Measurements from ENCODE around the gene SLC4A1.
"Not testable (repeated sequence)": the region's sequence is repeated elsewhere in the genome, so short reads cannot be mapped to it uniquely, and the experiment has no call there.

The SLC4A1 gene

DNA sequence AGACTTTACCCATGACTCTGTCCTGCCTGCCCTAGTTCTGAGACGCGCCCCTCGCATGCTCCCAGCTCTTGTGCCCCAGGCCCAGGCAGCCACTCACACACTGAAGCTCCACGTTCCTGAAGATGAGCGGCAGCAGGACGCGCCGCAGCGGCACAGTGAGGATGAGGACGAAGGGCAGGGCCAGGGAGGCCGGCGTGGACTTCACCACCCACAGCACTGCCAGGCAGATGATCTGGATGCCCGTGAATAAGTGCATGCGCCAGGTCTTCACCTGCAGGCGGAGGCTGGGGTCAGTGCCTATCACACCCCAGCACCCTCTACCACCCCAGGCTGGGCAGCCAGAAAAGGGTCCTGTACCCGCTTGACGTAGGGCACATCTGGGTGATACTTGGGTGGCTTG lies 16.9 kb downstream of the SLC4A1 start:
- H3K4me3 ChIP-seq (ENCODE audit: low read length), result no peak overlapping the region
- no peak overlapping the region for H3K4me2 ChIP-seq (ENCODE audit: low read length)
- peaks cover 20% of the 10 kb centered on the region for H3K27me3 ChIP-seq (ENCODE audit: control insufficient read depth, insufficient read depth, low read length)
- no peaks in the 10 kb centered on the region for H3K36me3 ChIP-seq (ENCODE audit: insufficient read depth, low read length)
- peaks cover 8% of the 10 kb centered on the region for H3K4me1 ChIP-seq (ENCODE audit: control insufficient read depth, insufficient read depth, low read length)
- H3K9ac ChIP-seq (ENCODE audit: low read depth, low read length), result no peak overlapping the region
- no peaks in the 10 kb centered on the region for H3K9me3 ChIP-seq (replicated peaks; ENCODE audit: low read length)

DNA sequence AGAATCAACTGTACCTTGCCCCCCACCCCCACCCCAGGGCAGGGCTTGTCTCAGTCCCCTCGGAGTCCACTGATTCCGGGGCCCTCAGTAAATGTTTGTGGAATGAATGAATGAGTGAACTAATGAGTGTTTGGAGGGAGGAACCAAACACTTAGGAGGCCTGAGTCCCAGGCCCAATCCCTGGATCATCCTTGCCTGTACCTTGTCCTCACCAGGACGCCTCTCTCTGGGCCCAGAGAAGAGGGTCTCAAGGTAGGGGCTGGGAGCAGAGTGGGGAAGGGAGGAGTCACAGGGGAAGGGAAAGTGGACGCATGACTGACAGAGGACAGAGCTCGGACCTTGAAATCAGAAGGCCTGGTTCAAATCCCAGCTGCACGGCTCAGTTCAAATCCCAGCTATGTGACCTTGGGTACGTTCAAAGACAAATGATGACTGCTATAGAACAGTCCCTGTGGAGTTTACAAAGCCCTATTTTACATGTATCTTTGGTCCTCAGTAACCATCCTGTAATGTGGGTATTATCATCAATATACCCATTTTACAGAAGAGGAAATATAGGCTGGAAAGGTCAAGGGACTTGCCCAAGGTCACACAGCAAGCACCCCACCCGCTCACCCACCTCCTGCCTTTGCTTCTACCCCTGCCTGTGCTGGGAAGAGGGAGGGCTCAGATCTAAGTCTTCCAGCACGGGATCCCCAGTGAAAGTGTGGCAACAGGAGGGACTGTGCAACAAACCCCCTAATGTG lies 18.3 kb downstream of the SLC4A1 start:
- Histone ChIP-seq H3K27me3 (ENCODE audit: control insufficient read depth, insufficient read depth, low read length) (peaks cover 9% of the 10 kb centered on the region), H3K4me1 (ENCODE audit: control insufficient read depth, insufficient read depth, low read length) (peaks cover 8% of the 10 kb centered on the region), H3K4me2 (ENCODE audit: low read length) (no peak overlapping the region), H3K9ac (ENCODE audit: low read depth, low read length) (no peak overlapping the region), H3K9me3 (replicated peaks; ENCODE audit: low read length) (no peaks in the 10 kb centered on the region), H3K36me3 (ENCODE audit: insufficient read depth, low read length) (no peaks in the 10 kb centered on the region), H3K4me3 (ENCODE audit: low read length) (no peak overlapping the region)

DNA sequence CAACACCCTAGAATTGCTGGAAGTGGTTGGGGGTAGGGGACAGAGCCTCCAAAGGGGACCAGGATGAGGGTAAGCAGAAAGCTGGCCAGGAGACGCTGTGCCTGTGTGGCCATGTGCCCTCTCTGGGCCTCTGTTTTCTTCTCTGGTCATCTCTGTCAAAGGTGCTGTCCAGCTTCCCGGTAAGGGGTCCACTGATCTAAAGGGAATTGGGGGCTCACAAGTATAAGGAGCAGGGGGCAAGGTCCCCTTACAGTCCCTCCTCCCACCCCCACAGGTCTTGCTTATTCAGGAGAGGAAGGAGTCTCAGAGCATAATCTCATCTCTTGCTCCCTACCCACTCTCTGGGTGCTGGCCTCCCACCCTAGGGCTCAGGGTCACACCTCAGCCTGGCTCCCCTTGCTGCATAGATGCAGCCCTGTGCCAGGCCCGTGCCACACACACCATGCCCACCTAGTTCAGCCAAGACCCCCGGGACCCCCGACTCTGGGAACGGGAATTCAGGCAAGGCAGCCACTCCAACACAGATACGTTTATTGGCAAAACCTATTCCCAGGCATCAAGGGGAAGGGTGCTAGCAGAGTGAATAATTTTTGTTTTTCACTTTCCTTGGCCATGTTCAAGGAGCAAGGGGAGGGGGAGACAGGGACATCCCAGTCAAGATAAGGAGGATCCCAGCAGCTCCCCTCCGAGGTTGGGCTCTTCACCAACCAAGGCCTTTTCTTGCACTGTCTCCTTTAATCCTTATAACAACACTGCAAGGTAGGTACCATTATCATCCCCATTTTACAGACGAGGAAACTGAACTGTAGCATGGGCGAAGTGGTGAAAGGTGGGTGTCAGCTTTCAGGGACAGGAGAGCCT lies 19.8 kb downstream of the SLC4A1 start:
- Histone ChIP-seq H3K27me3 (ENCODE audit: control insufficient read depth, insufficient read depth, low read length) (peaks cover 6% of the 10 kb centered on the region), H3K4me2 (ENCODE audit: low read length) (no peak overlapping the region), H3K36me3 (ENCODE audit: insufficient read depth, low read length) (no peaks in the 10 kb centered on the region), H3K4me3 (ENCODE audit: low read length) (no peak overlapping the region), H3K9me3 (replicated peaks; ENCODE audit: low read length) (no peaks in the 10 kb centered on the region), H3K4me1 (ENCODE audit: control insufficient read depth, insufficient read depth, low read length) (peaks cover 8% of the 10 kb centered on the region), H3K9ac (ENCODE audit: low read depth, low read length) (no peak overlapping the region)

DNA sequence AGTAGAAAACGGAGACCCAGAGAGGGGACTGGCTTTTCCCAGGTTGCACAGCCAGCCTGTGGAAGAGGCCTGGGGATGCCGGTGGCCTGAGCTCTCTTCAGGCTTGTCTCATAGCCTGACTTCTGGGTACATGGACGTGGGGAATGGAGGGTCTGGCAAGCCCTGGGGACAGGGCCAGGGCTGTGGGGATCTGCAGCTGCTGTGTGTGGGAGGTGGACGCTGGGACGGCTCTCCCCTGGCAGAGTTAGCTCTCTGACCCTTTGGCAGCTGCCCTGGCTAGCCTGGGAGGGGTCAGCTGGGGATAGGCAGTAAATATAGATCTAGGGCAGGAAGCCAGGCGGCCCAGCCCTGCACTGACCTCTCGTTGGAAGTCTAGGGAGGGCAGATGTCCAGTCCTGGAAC lies 20.5 kb downstream of the SLC4A1 start:
- peaks cover 6% of the 10 kb centered on the region for H3K27me3 ChIP-seq (ENCODE audit: control insufficient read depth, insufficient read depth, low read length)
- no peaks in the 10 kb centered on the region for H3K9me3 ChIP-seq (replicated peaks; ENCODE audit: low read length)
- no peaks in the 10 kb centered on the region for H3K36me3 ChIP-seq (ENCODE audit: insufficient read depth, low read length)
- H3K4me3 ChIP-seq (ENCODE audit: low read length), result no peak overlapping the region
- no peak overlapping the region for H3K9ac ChIP-seq (ENCODE audit: low read depth, low read length)
- peaks cover 8% of the 10 kb centered on the region for H3K4me1 ChIP-seq (ENCODE audit: control insufficient read depth, insufficient read depth, low read length)
- peak overlapping the region; percentile 3 for H3K4me2 ChIP-seq (ENCODE audit: low read length)

DNA sequence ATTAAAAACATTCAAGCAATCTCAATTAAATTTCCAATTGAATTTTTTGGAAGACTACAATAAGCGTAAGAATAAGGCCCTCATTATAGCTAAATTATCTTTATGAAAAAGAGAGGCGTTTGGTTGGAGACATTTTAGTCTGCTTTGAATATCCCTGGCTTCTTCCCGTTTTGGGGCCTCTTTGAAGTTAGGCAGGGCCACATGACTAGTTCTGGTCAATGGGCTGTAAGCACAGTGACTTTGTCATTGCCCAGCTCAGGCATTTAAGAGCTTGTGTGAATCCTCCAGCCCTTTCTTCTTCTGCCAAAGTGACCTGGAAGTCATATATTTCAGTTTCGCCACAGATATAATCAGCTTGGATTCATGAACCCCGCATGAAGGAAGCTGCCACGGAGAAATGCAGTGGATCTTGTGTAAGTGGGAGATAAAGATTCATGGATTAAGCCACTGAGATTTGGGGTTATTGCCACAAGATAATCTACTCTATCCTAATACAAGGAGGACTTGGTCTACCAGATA lies 26.8 kb downstream of the SLC4A1 start:
- Histone ChIP-seq H3K27me3 (ENCODE audit: control insufficient read depth, insufficient read depth, low read length) (peaks cover 4% of the 10 kb centered on the region), H3K9ac (ENCODE audit: low read depth, low read length) (no peak overlapping the region), H3K4me3 (ENCODE audit: low read length) (no peak overlapping the region), H3K36me3 (ENCODE audit: insufficient read depth, low read length) (no peaks in the 10 kb centered on the region), H3K4me2 (ENCODE audit: low read length) (no peak overlapping the region), H3K4me1 (ENCODE audit: control insufficient read depth, insufficient read depth, low read length) (no peaks in the 10 kb centered on the region), H3K9me3 (replicated peaks; ENCODE audit: low read length) (no peaks in the 10 kb centered on the region)

DNA sequence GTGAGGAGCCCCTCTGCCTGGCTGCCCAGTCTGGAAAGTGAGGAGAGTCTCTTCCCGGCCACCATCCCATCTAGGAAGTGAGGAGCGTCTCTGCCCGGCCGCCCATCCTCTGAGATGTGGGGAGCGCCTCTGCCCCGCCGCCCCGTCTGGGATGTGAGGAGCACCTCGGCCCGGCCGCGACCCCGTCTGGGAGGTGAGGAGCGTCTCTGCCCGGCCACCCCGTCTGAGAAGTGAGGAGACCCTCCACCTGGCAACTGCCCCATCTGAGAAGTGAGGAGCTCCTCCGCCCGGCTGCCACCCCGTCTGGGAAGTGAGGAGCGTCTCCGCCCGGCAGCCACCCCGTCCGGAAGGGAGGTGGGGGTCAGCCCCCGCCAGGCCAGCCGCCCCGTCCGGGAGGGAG lies 30.0 kb downstream of the SLC4A1 start:
- not testable (repeated sequence) for H3K36me3 ChIP-seq (ENCODE audit: insufficient read depth, low read length); H3K9ac ChIP-seq (ENCODE audit: low read depth, low read length); H3K4me3 ChIP-seq (ENCODE audit: low read length); H3K4me2 ChIP-seq (ENCODE audit: low read length); H3K27me3 ChIP-seq (ENCODE audit: control insufficient read depth, insufficient read depth, low read length); H3K9me3 ChIP-seq (replicated peaks; ENCODE audit: low read length); H3K4me1 ChIP-seq (ENCODE audit: control insufficient read depth, insufficient read depth, low read length)

DNA sequence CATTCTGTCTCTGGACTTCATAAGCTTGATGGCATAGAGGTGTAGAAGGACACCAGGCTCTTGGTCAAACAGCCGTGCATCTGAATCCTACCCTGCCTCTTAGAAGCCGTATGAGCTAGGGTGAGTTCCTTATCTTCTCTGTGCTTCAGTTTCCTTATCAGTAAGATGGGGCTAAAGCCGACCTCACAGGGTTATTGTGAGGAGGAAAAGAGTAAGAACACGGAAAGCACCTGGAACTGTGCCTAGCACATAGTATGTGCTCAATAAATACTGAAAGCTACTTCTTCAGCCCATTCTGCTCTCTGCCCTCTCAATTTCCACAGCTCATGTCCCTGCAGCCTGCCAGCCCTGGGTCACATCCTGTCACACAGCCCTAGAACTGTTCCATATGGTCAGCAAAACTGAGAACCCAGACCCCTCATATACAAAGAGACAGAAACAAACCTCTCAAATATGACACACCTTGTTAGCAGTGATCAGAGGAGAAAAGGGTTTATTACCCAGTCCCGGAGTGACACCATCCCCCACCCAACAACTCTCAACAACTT lies 31.4 kb downstream of the SLC4A1 start:
- Histone ChIP-seq H3K4me2 (ENCODE audit: low read length) (no peak overlapping the region), H3K4me3 (ENCODE audit: low read length) (no peak overlapping the region), H3K4me1 (ENCODE audit: control insufficient read depth, insufficient read depth, low read length) (no peaks in the 10 kb centered on the region), H3K27me3 (ENCODE audit: control insufficient read depth, insufficient read depth, low read length) (peaks cover 4% of the 10 kb centered on the region), H3K9me3 (replicated peaks; ENCODE audit: low read length) (no peaks in the 10 kb centered on the region), H3K36me3 (ENCODE audit: insufficient read depth, low read length) (no peaks in the 10 kb centered on the region), H3K9ac (ENCODE audit: low read depth, low read length) (no peak overlapping the region)

DNA sequence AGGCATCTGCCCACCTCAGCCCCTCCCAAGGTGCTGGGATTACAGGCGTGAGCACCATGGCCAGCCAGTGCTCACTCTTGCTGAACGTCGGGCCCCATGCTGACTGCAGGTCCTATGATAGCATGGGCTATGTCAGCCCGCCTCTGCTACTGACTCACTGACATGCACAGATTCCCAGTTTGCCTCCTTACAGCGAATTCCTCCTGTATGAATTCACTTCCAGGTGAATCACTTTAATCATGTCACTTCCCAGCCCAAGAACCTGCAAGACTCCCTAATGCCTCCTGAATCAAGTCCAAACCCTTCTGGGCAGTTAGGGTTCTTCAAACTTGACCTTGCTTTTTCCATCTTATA lies 32.4 kb downstream of the SLC4A1 start:
- H3K9me3 ChIP-seq (replicated peaks; ENCODE audit: low read length), result no peaks in the 10 kb centered on the region
- no peak overlapping the region for H3K4me3 ChIP-seq (ENCODE audit: low read length)
- H3K27me3 ChIP-seq (ENCODE audit: control insufficient read depth, insufficient read depth, low read length), result peaks cover 4% of the 10 kb centered on the region
- H3K4me1 ChIP-seq (ENCODE audit: control insufficient read depth, insufficient read depth, low read length), result no peaks in the 10 kb centered on the region
- no peaks in the 10 kb centered on the region for H3K36me3 ChIP-seq (ENCODE audit: insufficient read depth, low read length)
- no peak overlapping the region for H3K4me2 ChIP-seq (ENCODE audit: low read length)
- no peak overlapping the region for H3K9ac ChIP-seq (ENCODE audit: low read depth, low read length)

DNA sequence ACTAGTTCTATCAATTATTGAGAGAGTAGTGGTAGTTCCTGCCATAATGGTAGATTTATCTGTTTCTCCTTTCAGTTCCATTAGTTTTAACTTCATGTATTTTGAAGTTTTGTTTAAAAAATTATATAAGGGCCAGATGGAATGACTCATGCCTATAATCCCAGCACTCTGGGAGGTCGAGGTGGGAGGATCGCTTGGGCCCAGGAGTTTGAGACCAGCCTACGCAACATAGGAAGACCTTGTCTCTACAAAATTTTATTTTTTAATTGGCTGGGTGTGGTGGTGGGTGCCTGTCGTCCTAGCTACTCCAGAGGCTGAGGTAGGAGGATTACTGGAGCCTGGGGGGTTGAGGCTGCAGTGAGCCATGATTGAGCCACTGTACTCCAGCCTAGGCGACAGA lies 34.4 kb downstream of the SLC4A1 start:
- Histone ChIP-seq H3K9ac (ENCODE audit: low read depth, low read length) (no peak overlapping the region), H3K36me3 (ENCODE audit: insufficient read depth, low read length) (no peaks in the 10 kb centered on the region), H3K9me3 (replicated peaks; ENCODE audit: low read length) (no peaks in the 10 kb centered on the region), H3K4me3 (ENCODE audit: low read length) (no peak overlapping the region), H3K4me1 (ENCODE audit: control insufficient read depth, insufficient read depth, low read length) (no peaks in the 10 kb centered on the region), H3K27me3 (ENCODE audit: control insufficient read depth, insufficient read depth, low read length) (peaks cover 8% of the 10 kb centered on the region), H3K4me2 (ENCODE audit: low read length) (no peak overlapping the region)

DNA sequence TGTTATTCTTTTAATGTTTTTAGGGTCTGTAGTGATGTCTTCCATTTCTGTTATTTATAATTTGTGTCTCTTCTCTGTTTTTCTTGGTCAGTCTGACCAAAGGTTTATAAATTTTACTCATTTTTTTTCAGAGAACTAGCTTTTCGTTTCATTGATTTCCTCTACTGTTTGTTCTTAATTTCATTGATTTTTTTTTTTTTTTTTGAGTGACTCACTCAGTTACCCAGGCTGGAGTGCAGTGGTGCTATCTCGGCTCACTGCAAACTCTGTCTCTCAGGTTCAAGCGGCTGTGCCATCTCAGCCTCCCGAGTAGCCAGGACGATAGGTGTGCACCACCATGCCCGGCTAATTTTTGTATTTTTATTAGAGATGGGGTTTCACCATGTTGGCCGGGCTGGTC lies 35.9 kb downstream of the SLC4A1 start:
- no peak overlapping the region for H3K9ac ChIP-seq (ENCODE audit: low read depth, low read length)
- no peaks in the 10 kb centered on the region for H3K4me1 ChIP-seq (ENCODE audit: control insufficient read depth, insufficient read depth, low read length)
- H3K27me3 ChIP-seq (ENCODE audit: control insufficient read depth, insufficient read depth, low read length), result peaks cover 8% of the 10 kb centered on the region
- H3K4me3 ChIP-seq (ENCODE audit: low read length), result no peak overlapping the region
- H3K4me2 ChIP-seq (ENCODE audit: low read length), result no peak overlapping the region
- H3K36me3 ChIP-seq (ENCODE audit: insufficient read depth, low read length), result no peaks in the 10 kb centered on the region
- H3K9me3 ChIP-seq (replicated peaks; ENCODE audit: low read length), result no peaks in the 10 kb centered on the region

DNA sequence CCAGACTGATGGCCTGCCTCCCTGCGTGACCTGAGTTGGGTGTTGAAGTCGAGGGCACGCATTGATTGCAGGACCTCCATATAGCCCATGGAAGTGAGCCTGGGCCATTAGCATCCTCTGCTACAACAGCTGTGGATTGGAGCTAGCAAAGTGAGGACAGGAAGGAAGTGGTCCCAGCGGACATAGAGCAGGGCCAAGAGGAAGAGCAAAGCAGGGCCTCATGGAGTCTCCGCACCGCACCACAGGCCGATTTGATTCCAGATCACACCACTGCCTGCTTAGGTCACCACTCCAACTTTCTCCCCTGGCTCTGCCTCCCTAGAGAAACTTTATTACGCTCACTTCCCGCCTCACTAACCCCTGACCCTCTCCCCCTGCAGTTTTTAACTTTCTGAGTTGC lies 37.8 kb downstream of the SLC4A1 start:
- H3K27me3 ChIP-seq (ENCODE audit: control insufficient read depth, insufficient read depth, low read length), result peaks cover 4% of the 10 kb centered on the region
- H3K4me2 ChIP-seq (ENCODE audit: low read length), result no peak overlapping the region
- H3K4me1 ChIP-seq (ENCODE audit: control insufficient read depth, insufficient read depth, low read length), result no peaks in the 10 kb centered on the region
- H3K4me3 ChIP-seq (ENCODE audit: low read length), result no peak overlapping the region
- no peak overlapping the region for H3K9ac ChIP-seq (ENCODE audit: low read depth, low read length)
- H3K9me3 ChIP-seq (replicated peaks; ENCODE audit: low read length), result no peaks in the 10 kb centered on the region
- no peaks in the 10 kb centered on the region for H3K36me3 ChIP-seq (ENCODE audit: insufficient read depth, low read length)

Data from skeletal muscle satellite cell (primary cell).